T-helper 9 cell (primary cell): ENCODE measurements around the gene RPTOR.
"Not testable (repeated sequence)": the region's sequence is repeated elsewhere in the genome, so short reads cannot be mapped to it uniquely, and the experiment has no call there.

ENCODE experiments used
- DNase-seq: peaks from one replicate; pipeline ENCODE4 v3.0.0-alpha.2; 2020

RPTOR gene

GRCh38 chr17:80789356-80789902, 244.8 kb downstream of the RPTOR start:
- DNase-seq, result no peak

GRCh38 chr17:80790021-80790765, 245.6 kb downstream of the RPTOR start:
- DNase-seq, result no peak

DNA sequence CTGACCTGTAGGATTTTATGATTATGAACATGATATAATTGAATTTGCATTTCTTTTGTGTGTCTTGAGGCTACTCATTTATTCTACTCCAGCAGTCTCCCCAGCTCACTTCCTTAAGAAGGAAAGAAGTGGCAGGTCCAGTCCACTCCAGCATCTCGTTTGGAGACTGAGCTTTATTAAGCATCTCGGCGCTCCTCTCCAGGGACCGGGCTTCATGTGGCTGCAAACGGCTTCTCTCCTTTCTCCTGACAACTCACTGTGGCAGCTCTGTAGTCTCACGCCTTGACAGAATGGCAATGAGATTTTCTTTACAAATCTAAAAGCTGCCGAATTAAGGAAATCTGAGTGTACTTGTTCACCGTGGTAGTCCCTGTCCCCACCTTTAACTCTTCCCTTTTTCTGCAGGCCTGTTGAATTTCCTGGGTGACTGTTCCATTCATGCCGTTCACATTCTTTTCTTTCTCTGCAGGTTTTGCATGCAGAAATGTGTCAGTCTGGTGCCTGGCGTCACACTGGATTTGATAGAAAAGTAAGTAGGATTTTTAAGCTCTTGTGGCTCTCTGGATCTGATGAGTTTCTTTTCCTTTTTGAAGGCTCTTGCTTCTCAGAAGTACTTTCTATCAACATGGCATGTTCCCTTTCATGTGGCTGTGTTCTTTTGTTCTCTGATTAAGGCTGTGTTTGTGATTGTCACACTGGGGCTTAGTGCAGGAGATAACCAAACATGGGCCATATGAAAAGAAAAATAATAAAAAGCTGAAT, 246.5 kb downstream of the RPTOR start:
- no peak for DNase-seq

DNA sequence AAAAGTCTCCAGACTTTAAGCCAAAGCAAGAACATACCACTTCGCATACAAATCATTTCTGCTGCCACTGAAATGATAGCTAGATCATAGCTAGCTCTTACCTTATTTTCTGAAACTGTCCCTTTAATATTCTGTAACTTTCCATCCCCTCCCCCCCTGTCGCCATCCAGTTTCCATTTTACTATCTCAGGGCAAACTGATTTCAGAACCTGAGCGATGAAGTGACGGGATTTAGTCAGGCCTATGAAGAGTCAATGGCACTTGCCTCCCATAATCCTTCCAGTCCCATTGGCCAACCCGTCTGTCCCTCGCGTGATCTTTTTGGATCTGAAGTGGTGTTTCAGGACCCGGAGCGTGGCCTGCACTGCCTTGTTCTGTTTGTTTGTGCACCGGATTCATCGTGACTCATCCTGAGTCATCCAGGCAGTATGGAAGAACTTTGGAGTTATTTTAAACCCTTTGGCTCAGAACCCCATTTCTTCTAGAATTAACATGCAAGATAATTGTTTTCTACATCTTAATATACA, 247.2 kb downstream of the RPTOR start:
- DNase-seq, result no peak

DNA sequence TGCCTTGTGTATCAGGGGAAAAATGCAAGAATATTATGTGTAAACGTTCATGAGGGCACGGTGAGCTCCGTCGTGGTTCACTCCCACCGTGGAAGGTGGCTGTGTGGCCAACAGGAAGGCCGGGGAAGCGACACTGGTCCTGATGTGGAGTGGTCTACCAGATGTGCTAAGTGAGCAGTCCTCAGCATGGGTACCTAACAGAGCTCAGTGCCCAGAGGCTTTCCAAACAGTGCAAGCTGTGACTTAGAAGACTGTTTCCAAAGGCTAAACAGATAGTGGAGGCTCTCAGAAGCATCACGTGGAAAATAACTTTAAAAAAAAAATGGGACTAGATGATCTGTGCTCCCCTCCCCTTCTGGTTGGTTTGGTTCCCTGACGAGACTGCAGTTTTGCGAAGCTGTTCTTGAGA, 247.7 kb downstream of the RPTOR start:
- no peak for DNase-seq

DNA sequence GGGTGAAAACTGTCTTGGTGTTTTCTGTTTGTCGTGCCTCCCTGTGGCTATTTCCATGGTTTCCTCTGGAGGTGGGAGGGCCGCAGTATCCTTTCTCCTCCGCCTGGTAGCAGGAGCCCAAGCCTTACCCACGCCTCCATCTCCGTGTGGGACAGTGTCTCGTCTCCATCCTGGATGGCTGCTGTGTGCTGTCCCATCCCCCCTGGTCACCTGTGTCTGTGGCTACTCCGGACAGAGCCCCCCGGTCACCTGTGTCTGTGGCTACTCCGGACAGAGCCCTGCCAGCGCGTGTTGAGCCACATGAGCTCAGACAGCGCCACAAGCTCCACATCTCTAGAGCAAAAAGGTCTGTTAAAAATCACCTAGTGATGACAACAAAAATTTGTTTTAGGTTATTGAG, 248.8 kb downstream of the RPTOR start:
- no peak for DNase-seq

DNA sequence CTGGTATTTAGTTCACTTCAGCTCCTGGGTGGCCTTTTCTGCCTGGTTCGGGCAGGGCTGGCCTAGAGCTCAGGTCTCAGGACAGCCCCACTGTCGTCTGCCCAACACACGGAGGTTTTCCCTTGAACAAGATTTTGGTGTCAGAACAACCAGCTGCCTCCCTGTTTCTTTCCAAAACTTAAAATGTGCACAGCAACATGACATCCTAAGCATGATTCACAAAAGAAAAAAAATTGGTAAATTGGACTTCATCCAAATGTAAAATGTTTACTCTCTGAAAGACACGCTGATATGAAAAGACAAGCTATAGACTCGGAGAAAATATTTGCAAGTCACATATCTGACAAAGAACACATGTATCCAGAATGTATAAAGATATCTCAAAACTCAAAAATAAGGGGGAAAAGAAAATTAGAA, 249.2 kb downstream of the RPTOR start:
- no peak for DNase-seq

GRCh38 chr17:80794281-80795089, 249.8 kb downstream of the RPTOR start:
- DNase-seq, result no peak

GRCh38 chr17:80795090-80795580, 250.5 kb downstream of the RPTOR start:
- no peak for DNase-seq

DNA sequence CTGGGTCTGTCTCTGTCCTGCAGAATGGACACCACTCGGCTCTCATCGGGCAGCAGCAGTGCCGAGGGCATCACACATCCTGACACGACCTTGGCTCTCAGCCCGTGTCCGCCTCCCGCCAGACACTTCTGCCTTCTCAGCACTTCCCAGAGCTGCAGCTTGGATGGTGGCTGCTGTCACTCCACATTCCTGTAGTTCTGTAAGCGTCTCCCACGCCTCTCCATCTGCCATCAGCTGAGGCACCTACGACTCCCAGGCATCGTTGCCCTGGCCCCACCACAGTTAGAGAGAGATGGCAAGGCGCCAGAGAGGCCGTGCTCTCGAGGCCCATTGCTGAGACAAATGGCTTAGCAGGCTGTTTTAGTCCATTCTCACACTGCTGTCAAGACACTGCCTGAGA, 251.1 kb downstream of the RPTOR start:
- DNase-seq, result no peak

DNA sequence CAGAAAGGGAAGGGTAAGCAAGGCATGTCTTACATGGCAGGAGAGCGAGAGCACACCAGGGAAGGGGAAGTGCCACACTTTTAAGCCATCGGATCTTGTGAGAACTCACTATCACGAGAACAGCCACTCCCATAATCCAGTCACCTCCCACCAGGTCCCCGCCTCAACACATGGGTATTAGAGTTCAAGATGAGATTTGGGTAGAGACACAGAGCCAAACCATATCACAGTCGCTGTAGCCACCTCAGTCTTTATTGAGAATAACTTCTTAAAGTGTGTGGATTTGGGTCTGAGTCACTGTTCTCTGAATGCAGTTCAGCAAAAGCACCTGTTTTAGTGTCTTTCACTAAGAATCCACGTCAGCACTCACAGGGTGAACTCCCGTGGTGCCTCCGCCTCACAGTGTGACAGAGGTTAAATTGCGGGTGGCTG, 251.8 kb downstream of the RPTOR start:
- no peak for DNase-seq

DNA sequence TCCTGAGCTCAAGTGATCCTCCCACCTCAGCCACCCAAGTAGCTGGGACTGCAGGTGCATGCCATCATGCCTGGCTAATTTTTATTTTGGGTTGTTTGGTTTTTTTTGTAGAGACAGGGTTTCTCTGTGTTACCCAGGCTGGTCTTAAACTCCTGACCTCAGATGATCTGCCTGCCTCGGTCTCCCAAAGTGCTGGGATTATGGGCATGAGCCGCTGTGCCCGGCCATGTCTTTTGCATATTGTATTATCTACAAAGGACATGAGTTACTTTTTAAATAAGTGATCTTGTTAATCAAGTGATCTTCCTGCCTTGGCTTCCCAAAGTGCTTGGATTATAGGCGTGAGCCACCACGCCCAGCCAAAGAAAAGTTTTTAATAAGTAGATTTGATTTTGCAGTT, 252.6 kb downstream of the RPTOR start:
- DNase-seq, result not testable (repeated sequence)

- no peak for DNase-seq
Measured at GRCh38 chr17:80797741-80798594, 253.3 kb downstream of the RPTOR start.

DNA sequence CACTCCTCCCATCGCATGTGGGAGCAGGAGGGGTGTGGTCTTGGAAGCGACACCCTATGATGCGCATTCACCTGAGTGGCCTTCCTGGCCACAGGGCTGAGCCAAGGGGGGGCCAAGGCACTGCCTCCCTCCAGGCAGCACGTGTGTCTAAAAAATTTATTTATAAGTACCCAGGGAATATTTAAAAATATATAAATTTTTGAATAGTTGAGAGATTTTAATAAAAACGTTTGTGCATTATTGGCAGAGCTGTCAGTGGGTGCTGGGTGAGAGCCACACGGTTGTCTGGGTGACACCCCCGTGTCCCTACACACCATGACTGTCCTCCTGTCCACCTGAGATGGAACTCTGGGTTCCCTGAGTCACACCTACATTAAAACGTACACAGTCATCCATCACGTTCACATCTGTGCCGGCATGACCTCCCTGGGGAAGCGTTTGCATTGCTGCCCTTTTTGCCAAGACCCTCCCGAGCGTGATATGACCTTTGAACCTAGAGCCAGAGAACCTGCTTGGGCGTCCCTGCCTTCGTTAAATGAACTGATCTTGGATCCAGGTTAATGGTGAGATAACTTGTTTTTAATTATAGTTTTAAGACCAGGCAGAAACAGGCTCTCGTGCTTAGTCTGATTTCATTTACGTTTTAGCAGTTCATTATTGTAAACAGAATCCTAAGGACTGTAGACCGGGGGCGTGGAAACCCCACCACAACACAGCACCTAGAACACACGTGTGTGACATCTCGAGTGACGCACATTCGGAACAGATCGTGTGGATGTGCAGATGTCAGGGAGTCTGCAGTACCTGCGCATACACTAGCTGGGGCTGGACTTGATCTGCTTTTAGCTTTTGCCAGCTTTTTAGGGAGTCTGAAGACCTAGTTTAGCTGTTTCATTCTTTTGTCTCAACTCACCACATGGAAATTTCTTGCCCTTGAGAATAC, 254.2 kb downstream of the RPTOR start:
- DNase-seq, result no peak

DNA sequence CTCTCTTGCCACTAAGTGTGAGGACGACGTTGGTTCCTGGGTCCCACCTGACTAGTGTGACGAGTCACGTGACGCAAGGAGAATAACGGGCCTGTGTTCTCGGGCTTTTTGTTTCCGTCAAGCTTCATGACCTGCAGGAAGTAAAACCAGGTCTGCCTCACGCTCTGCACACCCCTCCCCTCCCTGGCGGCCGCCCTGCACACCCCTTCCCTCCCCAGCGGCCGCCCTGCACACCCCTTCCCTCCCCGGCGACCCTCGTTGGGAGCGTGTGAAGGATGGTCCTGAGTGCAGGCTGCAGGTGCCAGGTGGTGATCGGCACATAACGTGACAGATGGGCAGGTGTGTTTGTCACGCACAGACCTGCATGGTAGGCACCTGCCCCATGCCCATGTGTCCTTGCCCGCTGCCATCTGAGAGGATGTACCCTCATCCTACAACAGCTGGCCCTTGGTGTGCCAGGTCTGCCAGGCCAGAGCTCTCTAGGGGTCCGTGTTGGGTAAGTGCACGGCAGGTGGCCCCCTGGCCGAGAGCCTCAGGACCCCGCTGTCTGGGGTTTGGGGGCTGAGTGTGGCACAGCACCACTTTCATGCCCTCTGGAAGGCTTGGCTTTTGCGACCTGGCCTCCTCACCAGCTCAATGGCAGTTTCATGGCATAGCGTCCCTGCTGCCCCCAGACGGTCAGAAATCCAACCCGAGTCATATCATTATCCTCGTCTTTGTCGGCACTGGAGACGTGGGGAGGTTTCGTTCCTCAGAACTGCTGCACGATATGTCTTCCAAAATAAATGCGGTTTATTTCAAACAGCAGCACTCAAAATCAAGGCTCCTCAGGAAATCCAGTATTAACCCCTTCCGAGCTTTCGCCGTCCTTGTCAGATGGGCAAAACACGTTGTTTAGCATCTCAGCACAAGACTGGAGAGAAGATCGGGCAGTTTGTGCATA, 255.2 kb downstream of the RPTOR start:
- DNase-seq, result no peak

DNA sequence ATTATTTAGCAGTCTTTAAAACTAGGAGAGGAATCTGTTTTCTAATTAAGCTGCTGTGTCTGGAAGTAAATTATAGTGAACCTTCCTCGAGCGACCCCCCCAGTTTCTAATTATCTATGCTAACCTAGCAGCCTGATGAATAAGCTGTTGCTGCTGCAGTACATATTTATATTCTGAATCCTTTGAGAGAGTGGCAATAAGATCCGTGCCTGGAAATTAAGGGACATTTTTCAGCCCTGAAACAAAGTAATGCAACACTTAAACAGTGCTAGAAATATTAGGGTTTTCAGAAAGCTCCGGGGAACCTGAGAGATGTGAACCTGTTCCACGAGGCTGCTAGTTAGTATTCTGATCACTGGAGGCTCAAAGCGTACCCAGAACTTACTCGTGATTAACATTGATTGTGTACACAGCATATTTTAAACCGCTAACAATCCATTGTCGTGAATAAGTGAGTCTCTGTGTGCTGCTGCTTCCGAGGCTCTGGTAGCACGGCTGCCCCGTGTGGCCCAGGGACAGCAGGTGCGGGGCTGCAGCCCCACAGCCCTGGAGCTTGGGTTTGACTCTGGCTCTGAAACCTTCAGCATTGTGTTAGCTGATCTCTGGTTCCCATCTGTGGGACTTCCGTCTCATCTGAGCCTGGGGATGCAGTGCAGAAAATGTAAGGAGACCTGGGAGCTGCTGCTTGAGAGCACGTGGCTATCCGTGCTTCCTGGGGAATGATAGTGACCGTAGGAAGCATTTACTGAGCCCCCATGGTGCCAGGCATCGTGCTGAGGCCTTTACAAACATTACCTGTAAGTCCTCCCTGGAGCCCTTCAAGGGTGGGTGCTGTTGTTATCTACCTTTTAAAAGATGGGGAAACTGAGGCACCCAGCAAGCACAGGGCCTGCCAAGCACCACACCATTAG, 256.1 kb downstream of the RPTOR start:
- no peak for DNase-seq

GRCh38 chr17:80802626-80803450, 258.2 kb downstream of the RPTOR start:
- no peak for DNase-seq
